Esophagus muscularis mucosa (tissue), 4 donors: ENCODE data around the gene SALL1. TPM values are rescaled to one million over a fixed set of nuclear protein-coding genes. Genes with fewer than 3 reads are reported as not detected.

Experiments
- DNase-seq: peaks from one replicate; pipeline ENCODE4 v3.0.0-alpha.2; 2017; ENCODE audit errors: extremely low spot score
- H3K27ac ChIP-seq, 4 donors: fragments of 200-600 bp; sonication (generic); replicated peaks in 1 of 4; 1 replicate in 3 of 4; 2 replicates in 1 of 4; pipeline ENCODE4 v1.5.1; 2016 to 2019; ENCODE audit warnings: mild to moderate bottlenecking in 1 of 4
- H3K27me3 ChIP-seq, 4 donors: fragments of 200-600 bp; sonication (generic); one replicate each; pipeline versions ENCODE4 v1.5.1 to v1.6.0; 2016 to 2019
- H3K36me3 ChIP-seq, 4 donors: fragments of 200-600 bp; sonication (generic); one replicate each; pipeline ENCODE4 v1.5.1; 2016 to 2019
- H3K4me1 ChIP-seq, 4 donors: fragments of 200-600 bp; sonication (generic); one replicate each; pipeline ENCODE4 v1.5.1; 2016 to 2019
- H3K4me3 ChIP-seq, 4 donors: fragments of 200-600 bp; sonication (generic); 1 replicate in 2 of 4; 2 replicates in 2 of 4; pipeline ENCODE4 v1.5.1; 2016 to 2019; ENCODE audit warnings: mild to moderate bottlenecking in 4 of 4, moderate library complexity in 1 of 4
- H3K9me3 ChIP-seq, 4 donors: fragments of 200-600 bp; sonication (generic); 1 replicate in 3 of 4; 2 replicates in 1 of 4; pipeline ENCODE4 v1.5.1; 2016 to 2019
- CTCF ChIP-seq, 3 experiments: fragments of 200-600 bp in 2 of 3; fragments of 450-650 bp in 1 of 3; sonication (generic) in 2 of 3; IDR thresholded peaks; one replicate each; pipeline ENCODE4 v1.5.1; 2017 to 2019; ENCODE audit warnings: antibody characterized with exemption in 3 of 3, mild to moderate bottlenecking in 2 of 3, moderate library complexity in 1 of 3
- EP300 ChIP-seq: sonication (generic); formaldehyde crosslinking; IDR thresholded peaks from one replicate; pipeline ENCODE4 v1.6.1; 2017; ENCODE audit warnings: antibody characterized with exemption
- POLR2A ChIP-seq: fragments of 450-650 bp; IDR thresholded peaks from one replicate; pipeline ENCODE4 v1.6.1; 2017; ENCODE audit warnings: antibody characterized with exemption, moderate library complexity, mild to moderate bottlenecking, low read depth
- POLR2AphosphoS5 ChIP-seq, 2 donors: sonication (generic); formaldehyde crosslinking; IDR thresholded peaks; one replicate each; pipeline ENCODE4 v1.6.1; 2017; ENCODE audit warnings: antibody characterized with exemption in 2 of 2
- WGBS: methylation state at CpG from one replicate; pipeline ENCODE4 v1.1.5; 2018; 5-methylcytosine and 5-hydroxymethylcytosine counted together
- intact Hi-C: fragments of 100-400 bp; cut with DNase I; formaldehyde crosslinking; loops from one replicate; pipeline ENCODE4 v1.15.1; 2023
- total RNA-seq, 4 donors: library from RNA; depleted of rRNA; stranded (reverse); fragments of >200 nt; gene quantifications; one replicate each; pipeline versions ENCODE4 v1.1.0 to v1.2.1, GENCODE V29; 2016

SALL1 gene
- total RNA-seq, 4 donors from 2014 or later: not detected

DNA sequence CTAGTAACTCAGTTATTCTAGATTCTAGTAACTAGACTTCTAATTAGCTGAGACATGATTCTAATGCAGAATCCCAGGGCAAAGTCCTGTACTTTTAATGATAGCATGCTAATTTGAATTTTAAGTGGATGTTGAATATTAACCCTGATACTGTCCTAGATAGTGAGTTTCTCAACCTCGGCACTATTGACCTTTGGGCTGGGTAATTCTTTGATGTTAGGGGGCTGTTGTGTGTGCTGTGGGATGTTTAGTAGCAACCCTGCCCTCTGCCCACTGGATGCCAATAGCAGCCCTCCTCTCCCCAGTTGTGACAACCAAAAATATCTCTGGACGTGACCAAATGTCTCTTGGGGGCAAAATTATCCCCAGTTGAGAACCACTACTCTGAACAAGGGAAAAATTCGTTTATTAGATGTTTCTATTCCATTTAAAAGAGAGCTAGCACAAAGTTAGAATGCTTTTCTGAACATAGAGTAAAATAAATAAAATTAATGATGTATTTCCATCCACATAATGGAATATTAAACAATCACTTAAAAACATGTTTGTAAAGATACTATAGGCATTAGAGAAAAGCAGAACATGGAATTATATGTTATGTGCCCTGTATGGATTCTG, 30.2 kb downstream of the SALL1 start:
- H3K4me1 ChIP-seq: no peaks in the 10 kb centered on the region
- intact Hi-C loops: no loop called here
- no peak overlapping the region for H3K4me3 ChIP-seq
- H3K36me3 ChIP-seq: no peaks in the 10 kb centered on the region
- no peaks in the 10 kb centered on the region for H3K9me3 ChIP-seq
- peaks cover 0 to 62% (median 0%) of the 10 kb centered on the region in 4 donors for H3K27me3 ChIP-seq
- WGBS: 31% methylated on average over 3 of the region's 3 CpGs
- DNase-seq: no peak
- no peak overlapping the region for H3K27ac ChIP-seq
- TF ChIP-seq EP300: no peak
- no peak for TF ChIP-seq CTCF (IDR thresholded peaks at IDR 0.05)
- TF ChIP-seq POLR2AphosphoS5 (IDR thresholded peaks at IDR 0.05): no peak
- no peak for TF ChIP-seq POLR2A

GRCh38 chr16:51119973-51120729, 30.9 kb downstream of the SALL1 start:
- H3K4me3 ChIP-seq: no peak overlapping the region
- no peak overlapping the region for H3K27ac ChIP-seq
- TF ChIP-seq POLR2AphosphoS5 (IDR thresholded peaks at IDR 0.05): no peak
- H3K27me3 ChIP-seq: peaks cover 0 to 64% (median 0%) of the 10 kb centered on the region in 4 donors
- H3K36me3 ChIP-seq: no peaks in the 10 kb centered on the region
- WGBS: 71% methylated on average over 6 of the region's 6 CpGs
- no peaks in the 10 kb centered on the region for H3K4me1 ChIP-seq
- intact Hi-C loops: no loop called here
- no peaks in the 10 kb centered on the region for H3K9me3 ChIP-seq
- no peak for DNase-seq

DNA sequence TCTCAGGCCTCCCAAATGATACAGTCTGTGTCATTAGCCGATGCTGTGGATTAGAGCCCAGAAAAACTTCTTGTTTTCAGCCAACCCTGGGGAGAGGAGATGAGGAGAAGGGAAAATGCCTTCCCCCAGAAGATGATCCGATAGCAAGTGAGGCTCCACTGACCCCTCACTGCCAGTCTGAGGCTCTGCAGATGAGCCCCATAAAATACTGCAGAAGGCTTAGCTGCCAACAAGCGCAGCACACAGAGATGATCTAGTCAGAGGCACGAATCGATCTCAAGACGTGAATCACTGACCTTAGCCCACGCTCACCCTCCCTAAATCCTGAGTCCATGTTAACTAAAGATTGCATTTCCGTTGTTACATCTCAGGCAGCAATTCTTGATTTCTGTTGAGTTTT, 31.5 kb downstream of the SALL1 start:
- H3K36me3 ChIP-seq: no peaks in the 10 kb centered on the region
- TF ChIP-seq POLR2AphosphoS5 (IDR thresholded peaks at IDR 0.05): no peak
- TF ChIP-seq EP300: no peak
- TF ChIP-seq CTCF (IDR thresholded peaks at IDR 0.05): no peak
- no peak for TF ChIP-seq POLR2A
- 43% methylated on average over 8 of the region's 8 CpGs for WGBS
- DNase-seq: no peak
- intact Hi-C loops: no loop called here
- peaks cover 0 to 64% (median 3%) of the 10 kb centered on the region in 4 donors for H3K27me3 ChIP-seq
- H3K4me1 ChIP-seq: no peaks in the 10 kb centered on the region
- H3K9me3 ChIP-seq: no peaks in the 10 kb centered on the region
- no peak overlapping the region for H3K27ac ChIP-seq
- H3K4me3 ChIP-seq: no peak overlapping the region

- Histone ChIP-seq H3K27ac (no peak overlapping the region), H3K36me3 (no peaks in the 10 kb centered on the region)
- intact Hi-C loops: no loop called here
Observed at GRCh38 chr16:51116353-51116752, 34.7 kb downstream of the SALL1 start.

More at GRCh38 chr16:51116353-51116752, 34.7 kb downstream of the SALL1 start:
- TF ChIP-seq EP300 (no peak), POLR2AphosphoS5 (IDR thresholded peaks at IDR 0.05) (no peak), CTCF (IDR thresholded peaks at IDR 0.05) (no peak), POLR2A (no peak)
- DNase-seq: no peak
- H3K27me3 ChIP-seq: peaks cover 0 to 65% (median 12%) of the 10 kb centered on the region in 4 donors
- no peak overlapping the region for H3K4me3 ChIP-seq
- no peaks in the 10 kb centered on the region for H3K9me3 ChIP-seq
- peaks cover 2 to 9% (median 5%) of the 10 kb centered on the region in 4 donors for H3K4me1 ChIP-seq
- WGBS: 65% methylated on average over 4 of the region's 4 CpGs
